Epithelial cell of esophagus (primary cell): Measurements from ENCODE around the gene CRYBG1.

ENCODE experiments used
- DNase-seq: peaks from one replicate; pipeline ENCODE4 v3.0.0; 2010; ENCODE audit warnings: low read depth
- H3K4me3 ChIP-seq: 2 replicates; pipeline ENCODE4 v1.5.1; 2011; ENCODE audit warnings: mild to moderate bottlenecking, low read length, control low read depth
- TF ChIP-seq, protein P1 (sequence below): IDR thresholded peaks from 2 replicates; pipeline ENCODE4 v1.5.1; 2011; ENCODE audit warnings: low read depth, mild to moderate bottlenecking, low read length, control low read depth, inconsistent platforms; ENCODE audit not compliant: insufficient read depth; ENCODE audit errors: missing control alignments

The CRYBG1 gene

DNA sequence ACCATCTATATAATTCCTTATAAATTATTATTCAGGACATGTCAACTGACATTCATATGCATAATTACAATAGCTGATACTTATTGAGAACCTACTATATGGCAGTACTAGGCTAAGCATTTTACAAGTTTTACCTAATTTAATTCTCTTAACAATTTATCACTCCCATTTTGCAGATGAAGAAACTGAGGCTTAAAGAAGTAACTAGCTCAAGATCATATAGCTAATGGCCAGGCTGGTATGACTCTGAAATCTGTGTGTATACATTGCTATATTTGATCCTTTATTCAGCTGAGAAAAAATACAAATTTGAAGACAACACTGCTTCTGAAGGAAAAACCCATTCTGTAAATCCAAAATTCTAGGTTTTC lies 85.0 kb downstream of the CRYBG1 start:
- TF ChIP-seq, protein P1, sequence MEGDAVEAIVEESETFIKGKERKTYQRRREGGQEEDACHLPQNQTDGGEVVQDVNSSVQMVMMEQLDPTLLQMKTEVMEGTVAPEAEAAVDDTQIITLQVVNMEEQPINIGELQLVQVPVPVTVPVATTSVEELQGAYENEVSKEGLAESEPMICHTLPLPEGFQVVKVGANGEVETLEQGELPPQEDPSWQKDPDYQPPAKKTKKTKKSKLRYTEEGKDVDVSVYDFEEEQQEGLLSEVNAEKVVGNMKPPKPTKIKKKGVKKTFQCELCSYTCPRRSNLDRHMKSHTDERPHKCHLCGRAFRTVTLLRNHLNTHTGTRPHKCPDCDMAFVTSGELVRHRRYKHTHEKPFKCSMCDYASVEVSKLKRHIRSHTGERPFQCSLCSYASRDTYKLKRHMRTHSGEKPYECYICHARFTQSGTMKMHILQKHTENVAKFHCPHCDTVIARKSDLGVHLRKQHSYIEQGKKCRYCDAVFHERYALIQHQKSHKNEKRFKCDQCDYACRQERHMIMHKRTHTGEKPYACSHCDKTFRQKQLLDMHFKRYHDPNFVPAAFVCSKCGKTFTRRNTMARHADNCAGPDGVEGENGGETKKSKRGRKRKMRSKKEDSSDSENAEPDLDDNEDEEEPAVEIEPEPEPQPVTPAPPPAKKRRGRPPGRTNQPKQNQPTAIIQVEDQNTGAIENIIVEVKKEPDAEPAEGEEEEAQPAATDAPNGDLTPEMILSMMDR = no peak
- no peak for DNase-seq
- no peak overlapping the region for H3K4me3 ChIP-seq

DNA sequence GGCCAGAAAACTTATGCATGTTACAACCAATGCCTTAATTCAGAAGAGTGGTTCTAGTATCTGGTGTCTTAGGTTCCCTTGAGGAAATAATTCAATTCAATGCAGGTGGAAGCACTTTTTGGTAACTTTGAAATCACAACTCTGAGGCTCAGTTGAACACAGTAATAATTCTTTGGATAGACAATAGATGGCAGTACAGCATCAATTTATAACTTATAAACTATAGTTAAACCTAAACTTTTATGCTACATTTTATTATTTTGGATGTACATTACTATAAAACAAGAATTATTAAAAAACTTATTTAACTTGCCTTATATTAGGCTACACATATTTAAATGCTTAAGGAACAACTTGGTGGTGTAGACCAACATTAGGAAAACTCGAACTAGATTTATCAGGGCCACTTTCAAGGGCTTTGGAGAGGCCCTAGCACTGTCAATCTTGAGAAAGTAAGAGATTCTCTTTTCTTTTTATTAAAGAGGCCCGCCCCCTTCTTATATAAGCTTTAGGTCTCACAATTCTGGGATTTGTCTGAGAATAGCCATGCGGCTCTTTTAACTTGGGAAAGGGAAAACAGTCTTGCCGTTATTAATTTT lies 85.9 kb downstream of the CRYBG1 start:
- H3K4me3 ChIP-seq = no peak overlapping the region
- TF ChIP-seq, protein P1 = peak; percentile 43
- no peak for DNase-seq

DNA sequence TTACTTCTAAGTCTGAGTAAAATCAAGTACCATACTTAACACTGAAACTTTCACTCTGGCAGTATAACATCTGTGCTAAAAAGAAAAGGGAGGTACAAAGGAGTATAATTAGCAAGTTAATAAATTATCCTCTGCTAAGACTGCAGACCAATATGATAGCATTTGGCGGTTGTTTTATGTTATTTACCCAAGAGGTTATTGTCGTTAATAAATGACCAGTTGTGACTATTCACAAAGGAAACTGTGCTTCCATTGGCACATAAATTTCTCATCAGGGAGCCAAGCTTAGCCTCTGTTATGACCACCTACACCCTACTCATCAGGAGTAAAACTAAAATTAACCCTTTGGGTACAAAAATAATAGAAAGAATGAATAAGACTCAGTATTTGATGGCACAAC lies 86.5 kb downstream of the CRYBG1 start:
- TF ChIP-seq, protein P1 = no peak
- H3K4me3 ChIP-seq = no peak overlapping the region
- DNase-seq = no peak

GRCh38 chr6:106448000-106448426 lies 87.5 kb downstream of the CRYBG1 start:
- DNase-seq = no peak
- TF ChIP-seq, protein P1 = no peak
- no peak overlapping the region for H3K4me3 ChIP-seq

DNA sequence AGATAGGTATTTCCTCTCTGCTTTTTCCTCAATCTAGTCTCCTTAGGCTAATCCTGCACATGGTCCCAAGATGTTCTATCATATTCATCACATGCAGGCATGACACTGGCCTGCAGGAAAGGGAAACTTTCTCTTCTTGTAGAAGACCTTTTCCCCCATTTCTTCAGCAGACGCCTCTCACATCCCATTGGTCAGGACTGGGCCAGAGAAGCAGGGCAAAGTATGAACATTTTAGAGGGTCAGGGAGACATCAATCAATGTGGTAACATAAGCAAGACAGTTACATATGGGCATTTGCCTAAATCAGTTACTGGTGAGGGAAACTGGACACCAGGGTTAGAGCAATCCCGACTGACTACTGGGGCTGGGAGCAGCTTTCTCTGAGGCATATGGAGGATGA lies 90.1 kb downstream of the CRYBG1 start:
- no peak for DNase-seq
- TF ChIP-seq, protein P1 = no peak
- H3K4me3 ChIP-seq = no peak overlapping the region

DNA sequence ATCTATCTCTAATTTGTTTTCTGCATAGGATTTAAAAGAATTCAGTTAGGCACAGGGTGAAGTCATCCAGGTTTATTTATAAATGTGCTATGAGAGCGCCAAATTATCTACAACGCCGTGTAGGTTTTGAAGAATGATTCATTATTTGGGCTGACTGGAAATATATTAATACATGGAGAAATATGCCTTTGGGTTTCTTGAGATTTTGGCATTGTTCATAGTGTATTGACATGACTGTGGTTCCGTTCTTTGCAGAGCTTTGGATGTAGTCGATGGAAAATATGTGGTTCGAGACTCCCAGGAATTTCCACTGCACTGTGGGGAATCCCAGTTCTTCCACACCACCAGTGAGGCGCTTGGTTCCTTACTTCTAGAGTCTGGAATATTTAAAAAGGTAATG lies 90.9 kb downstream of the CRYBG1 start:
- peak; percentile 50 for DNase-seq
- H3K4me3 ChIP-seq = no peak overlapping the region
- TF ChIP-seq, protein P1 = no peak

- no peak overlapping the region for H3K4me3 ChIP-seq
- DNase-seq = peak; percentile 75
- TF ChIP-seq, protein P1 = no peak
Measured at GRCh38 chr6:106452628-106453027, 92.1 kb downstream of the CRYBG1 start.
